Ovary (tissue), 3 donors: ENCODE results near the gene FTCD.

Source experiments
- EP300 ChIP-seq: sonication (generic); formaldehyde crosslinking; IDR thresholded peaks from one replicate; pipeline ENCODE4 v1.6.1; 2017; ENCODE audit warnings: antibody characterized with exemption
- TF ChIP-seq, protein P1 (sequence below), 3 donors: fragments of 450-650 bp in 2 of 3; fragments of 200-600 bp in 1 of 3; IDR thresholded peaks; one replicate each; pipeline versions ENCODE4 v1.5.1 to v1.8.0; 2016 to 2022; ENCODE audit warnings: antibody characterized with exemption in 3 of 3, mild to moderate bottlenecking in 1 of 3
- donor health status: DM: no; HTN: no; CAD: no.

DNA sequence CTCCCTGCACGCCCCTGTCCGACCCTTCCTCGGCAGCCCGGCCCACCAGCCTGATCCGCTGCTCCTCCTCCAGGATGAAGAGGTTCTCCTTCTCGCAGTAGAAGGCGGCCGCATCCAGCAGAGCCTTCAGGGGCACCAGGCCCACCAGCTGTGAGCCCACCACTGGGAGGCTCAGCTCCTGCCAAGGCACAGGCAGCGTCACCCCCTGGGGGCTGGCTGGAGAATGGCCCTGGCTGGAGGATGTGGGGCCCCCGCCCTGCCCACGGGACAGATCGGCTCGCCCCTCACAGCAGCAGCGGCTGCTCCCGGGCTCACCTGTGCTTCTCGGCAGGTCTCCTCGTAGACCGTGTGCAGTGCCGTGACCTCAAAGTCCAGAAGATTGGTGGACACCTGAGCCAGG is 5.3 kb downstream of the FTCD start:
- TF ChIP-seq, protein P1, sequence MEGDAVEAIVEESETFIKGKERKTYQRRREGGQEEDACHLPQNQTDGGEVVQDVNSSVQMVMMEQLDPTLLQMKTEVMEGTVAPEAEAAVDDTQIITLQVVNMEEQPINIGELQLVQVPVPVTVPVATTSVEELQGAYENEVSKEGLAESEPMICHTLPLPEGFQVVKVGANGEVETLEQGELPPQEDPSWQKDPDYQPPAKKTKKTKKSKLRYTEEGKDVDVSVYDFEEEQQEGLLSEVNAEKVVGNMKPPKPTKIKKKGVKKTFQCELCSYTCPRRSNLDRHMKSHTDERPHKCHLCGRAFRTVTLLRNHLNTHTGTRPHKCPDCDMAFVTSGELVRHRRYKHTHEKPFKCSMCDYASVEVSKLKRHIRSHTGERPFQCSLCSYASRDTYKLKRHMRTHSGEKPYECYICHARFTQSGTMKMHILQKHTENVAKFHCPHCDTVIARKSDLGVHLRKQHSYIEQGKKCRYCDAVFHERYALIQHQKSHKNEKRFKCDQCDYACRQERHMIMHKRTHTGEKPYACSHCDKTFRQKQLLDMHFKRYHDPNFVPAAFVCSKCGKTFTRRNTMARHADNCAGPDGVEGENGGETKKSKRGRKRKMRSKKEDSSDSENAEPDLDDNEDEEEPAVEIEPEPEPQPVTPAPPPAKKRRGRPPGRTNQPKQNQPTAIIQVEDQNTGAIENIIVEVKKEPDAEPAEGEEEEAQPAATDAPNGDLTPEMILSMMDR (IDR thresholded peaks at IDR 0.05): no peak
- no peak for TF ChIP-seq EP300
